Fibroblast of lung (primary cell): Measurements from ENCODE around the gene CPT1C.

Experiments used
- CTCF ChIP-seq, 2 donors: IDR thresholded peaks in 1 of 2; conservative IDR thresholded peaks in 1 of 2; 1 replicate in 1 of 2; 2 replicates in 1 of 2; pipeline ENCODE4 v1.5.1; 2011 to 2012; ENCODE audit warnings: low read length in 2 of 2, control low read depth in 1 of 2, inconsistent platforms in 1 of 2, low read depth in 1 of 2, mild to moderate bottlenecking in 1 of 2
- EZH2 ChIP-seq: IDR thresholded peaks from 2 replicates; pipeline ENCODE4 v1.5.1; 2012; ENCODE audit warnings: low read length, control low read depth, mild to moderate bottlenecking; ENCODE audit errors: missing control alignments

GRCh38 chr19:49684983-49685553, 5.8 kb upstream of the CPT1C start:
- TF ChIP-seq CTCF (conservative IDR thresholded peaks at IDR 0.05 in 1 of 2, IDR thresholded peaks at IDR 0.05 in 1 of 2; ENCODE audit: low read depth in 1 of 2, low read length in 2 of 2) (peak in 1 of 2 donors; percentile 11), EZH2 (no peak)
